ENCODE measurements around the gene NT5DC4. TPM values are rescaled to one million over a fixed set of nuclear protein-coding genes. Genes with fewer than 3 reads are reported as not detected.
A peak's percentile ranks its signal among the peaks of the same experiment; 100 is the strongest.

NT5DC4 gene
- total RNA-seq, 1 donor from 2014 or later, result not detected

GRCh38 chr2:112724591-112725525, 4.0 kb downstream of the NT5DC4 start:
- no peak for TF ChIP-seq EZH2 (IDR thresholded peaks at IDR 0.05; ENCODE audit: insufficient read depth, low read length)
- TF ChIP-seq, protein P1, sequence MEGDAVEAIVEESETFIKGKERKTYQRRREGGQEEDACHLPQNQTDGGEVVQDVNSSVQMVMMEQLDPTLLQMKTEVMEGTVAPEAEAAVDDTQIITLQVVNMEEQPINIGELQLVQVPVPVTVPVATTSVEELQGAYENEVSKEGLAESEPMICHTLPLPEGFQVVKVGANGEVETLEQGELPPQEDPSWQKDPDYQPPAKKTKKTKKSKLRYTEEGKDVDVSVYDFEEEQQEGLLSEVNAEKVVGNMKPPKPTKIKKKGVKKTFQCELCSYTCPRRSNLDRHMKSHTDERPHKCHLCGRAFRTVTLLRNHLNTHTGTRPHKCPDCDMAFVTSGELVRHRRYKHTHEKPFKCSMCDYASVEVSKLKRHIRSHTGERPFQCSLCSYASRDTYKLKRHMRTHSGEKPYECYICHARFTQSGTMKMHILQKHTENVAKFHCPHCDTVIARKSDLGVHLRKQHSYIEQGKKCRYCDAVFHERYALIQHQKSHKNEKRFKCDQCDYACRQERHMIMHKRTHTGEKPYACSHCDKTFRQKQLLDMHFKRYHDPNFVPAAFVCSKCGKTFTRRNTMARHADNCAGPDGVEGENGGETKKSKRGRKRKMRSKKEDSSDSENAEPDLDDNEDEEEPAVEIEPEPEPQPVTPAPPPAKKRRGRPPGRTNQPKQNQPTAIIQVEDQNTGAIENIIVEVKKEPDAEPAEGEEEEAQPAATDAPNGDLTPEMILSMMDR (IDR thresholded peaks at IDR 0.05; ENCODE audit: insufficient read depth, low read depth, low read length), result no peak
- FAIRE-seq (no peak), DNase-seq (ENCODE audit: low read depth) (no peak)
- Histone ChIP-seq H3K4me3 (ENCODE audit: insufficient read depth, low read depth, low read length) (no peak overlapping the region), H3K9ac (ENCODE audit: low read length) (no peak overlapping the region), H3K4me1 (ENCODE audit: insufficient read depth, low read length) (peaks cover 5% of the 10 kb centered on the region), H3K79me2 (ENCODE audit: insufficient read depth, low read length) (no peaks in the 10 kb centered on the region), H4K20me1 (ENCODE audit: insufficient read depth, low read length) (no peaks in the 10 kb centered on the region), H3K27ac (ENCODE audit: low read depth, low read length) (no peak overlapping the region), H3K36me3 (ENCODE audit: insufficient read depth, low read length) (no peaks in the 10 kb centered on the region), H3K4me2 (ENCODE audit: low read length) (no peak overlapping the region), H3K27me3 (ENCODE audit: insufficient read depth, low read length) (no peaks in the 10 kb centered on the region), H2AFZ (ENCODE audit: low read depth, low read length) (no peak overlapping the region), H3K9me3 (ENCODE audit: insufficient read depth, low read depth, low read length) (no peaks in the 10 kb centered on the region)
- Mint-ChIP-seq H3K27ac (ENCODE audit: unreplicated experiment) (no peak overlapping the region), H3K9me3 (ENCODE audit: unreplicated experiment) (no peaks in the 10 kb centered on the region), H3K27me3 (ENCODE audit: low read depth, unreplicated experiment) (peaks cover 32% of the 10 kb centered on the region), H3K4me3 (ENCODE audit: unreplicated experiment) (no peak overlapping the region), H3K36me3 (ENCODE audit: low read depth, unreplicated experiment) (no peaks in the 10 kb centered on the region), H3K4me1 (ENCODE audit: low read depth, unreplicated experiment) (peaks cover 10% of the 10 kb centered on the region)

- H2AFZ ChIP-seq (ENCODE audit: low read depth, low read length), result no peak overlapping the region
- DNase-seq (ENCODE audit: low read depth), result no peak
Observed at GRCh38 chr2:112725545-112726457, 5.0 kb downstream of the NT5DC4 start.

More at GRCh38 chr2:112725545-112726457, 5.0 kb downstream of the NT5DC4 start:
- Histone ChIP-seq H3K4me2 (ENCODE audit: low read length) (no peak overlapping the region), H3K9ac (ENCODE audit: low read length) (peak overlapping the region; percentile 62), H3K79me2 (ENCODE audit: insufficient read depth, low read length) (no peaks in the 10 kb centered on the region), H3K36me3 (ENCODE audit: insufficient read depth, low read length) (no peaks in the 10 kb centered on the region), H3K27me3 (ENCODE audit: insufficient read depth, low read length) (no peaks in the 10 kb centered on the region), H3K4me3 (ENCODE audit: insufficient read depth, low read depth, low read length) (no peak overlapping the region), H4K20me1 (ENCODE audit: insufficient read depth, low read length) (no peaks in the 10 kb centered on the region), H3K27ac (ENCODE audit: low read depth, low read length) (no peak overlapping the region), H3K4me1 (ENCODE audit: insufficient read depth, low read length) (peaks cover 5% of the 10 kb centered on the region), H3K9me3 (ENCODE audit: insufficient read depth, low read depth, low read length) (no peaks in the 10 kb centered on the region)
- no peak overlapping the region for H3K27ac Mint-ChIP-seq (ENCODE audit: unreplicated experiment)
- H3K36me3 Mint-ChIP-seq (ENCODE audit: low read depth, unreplicated experiment), result no peaks in the 10 kb centered on the region
- FAIRE-seq, result no peak
- no peak overlapping the region for H3K4me3 Mint-ChIP-seq (ENCODE audit: unreplicated experiment)
- H3K9me3 Mint-ChIP-seq (ENCODE audit: unreplicated experiment), result no peaks in the 10 kb centered on the region
- TF ChIP-seq, protein P1 (IDR thresholded peaks at IDR 0.05; ENCODE audit: insufficient read depth, low read depth, low read length), result no peak
- TF ChIP-seq EZH2 (IDR thresholded peaks at IDR 0.05; ENCODE audit: insufficient read depth, low read length), result no peak
- H3K27me3 Mint-ChIP-seq (ENCODE audit: low read depth, unreplicated experiment), result peaks cover 31% of the 10 kb centered on the region
- peaks cover 10% of the 10 kb centered on the region for H3K4me1 Mint-ChIP-seq (ENCODE audit: low read depth, unreplicated experiment)

Measured in astrocyte (in vitro differentiated cells and primary cell).